ENCODE results near the gene CPXM2.

- TF ChIP-seq CTCF (conservative IDR thresholded peaks at IDR 0.05 in 1 of 2, IDR thresholded peaks at IDR 0.05 in 1 of 2; ENCODE audit: low read depth in 1 of 2, low read length in 2 of 2): no peak
- no peak for TF ChIP-seq EZH2 (IDR thresholded peaks at IDR 0.05; ENCODE audit: low read length, missing control alignments)
Observed at GRCh38 chr10:123759041-123759440, 132.6 kb downstream of the CPXM2 start.
